Femur (tissue), 1 donor: ENCODE results near the gene PHKG1.
A peak's percentile ranks its signal among the peaks of the same experiment; 100 is the strongest.
"Not testable (repeated sequence)": the region's sequence is repeated elsewhere in the genome, so short reads cannot be mapped to it uniquely, and the experiment has no call there.

ENCODE experiments used
- DNase-seq: peaks from one replicate; pipeline ENCODE4 v3.0.0-alpha.2; 2017

Gene PHKG1

GRCh38 chr7:56081626-56082340 lies 11.0 kb downstream of the PHKG1 start:
- no peak for DNase-seq

GRCh38 chr7:56080726-56081435 lies 11.9 kb downstream of the PHKG1 start:
- DNase-seq, result not testable (repeated sequence)

- DNase-seq, result peak; percentile 81
Measured at GRCh38 chr7:56079450-56080185, 13.1 kb downstream of the PHKG1 start.

GRCh38 chr7:56078196-56078595 lies 14.6 kb downstream of the PHKG1 start:
- no peak for DNase-seq

GRCh38 chr7:56077681-56078080 lies 15.1 kb downstream of the PHKG1 start:
- no peak for DNase-seq

GRCh38 chr7:56074371-56074791 lies 18.4 kb downstream of the PHKG1 start:
- DNase-seq, result peak; percentile 87

GRCh38 chr7:56066376-56066775 lies 26.4 kb downstream of the PHKG1 start:
- DNase-seq, result not testable (repeated sequence)

GRCh38 chr7:56063882-56064625 lies 28.7 kb downstream of the PHKG1 start, which contains the start of gene SUMF2:
Gene SUMF2, plus strand, starts transcription at chr7:56064286. Its CDS starts 26 bp downstream, at chr7:56064312.
- peak; percentile 94 for DNase-seq

- DNase-seq, result no peak
Measured at GRCh38 chr7:56063500-56063881, 29.3 kb downstream of the PHKG1 start.

- DNase-seq, result no peak
Measured at GRCh38 chr7:56062382-56062781, 30.4 kb downstream of the PHKG1 start.

- no peak for DNase-seq
Measured at GRCh38 chr7:56053993-56054392, 38.8 kb downstream of the PHKG1 start.

- no peak for DNase-seq
Measured at GRCh38 chr7:56053379-56053778, 39.4 kb downstream of the PHKG1 start.

- peak; percentile 99 for DNase-seq
Measured at GRCh38 chr7:56051339-56052191, 41.2 kb downstream of the PHKG1 start, which contains the start of the genes CCT6A and PSPH. Gene CCT6A, plus strand, starts transcription at chr7:56051765. Its CDS starts 84 bp downstream, at chr7:56051849. Gene PSPH, minus strand, starts transcription at chr7:56051444. Its CDS starts 30,232 bp downstream, at chr7:56021212.

GRCh38 chr7:56051053-56051338 lies 41.8 kb downstream of the PHKG1 start:
- no peak for DNase-seq

- not testable (repeated sequence) for DNase-seq
Measured at GRCh38 chr7:56048763-56049162, 44.0 kb downstream of the PHKG1 start.

GRCh38 chr7:56048245-56048644 lies 44.5 kb downstream of the PHKG1 start:
- DNase-seq, result no peak

- DNase-seq, result not testable (repeated sequence)
Measured at GRCh38 chr7:56047446-56048116, 45.2 kb downstream of the PHKG1 start.

- DNase-seq, result no peak
Measured at GRCh38 chr7:56046721-56047445, 45.9 kb downstream of the PHKG1 start.

- DNase-seq, result not testable (repeated sequence)
Measured at GRCh38 chr7:56045758-56046157, 47.0 kb downstream of the PHKG1 start.

GRCh38 chr7:56040730-56041129 lies 52.0 kb downstream of the PHKG1 start:
- no peak for DNase-seq
